Esophagus muscularis mucosa (tissue), 4 donors: ENCODE results near the gene HOXC10. TPM values are rescaled to one million over a fixed set of nuclear protein-coding genes. Genes with fewer than 3 reads are reported as not detected.

Source experiments
- DNase-seq: peaks from one replicate; pipeline ENCODE4 v3.0.0-alpha.2; 2017; ENCODE audit errors: extremely low spot score
- H3K27ac ChIP-seq, 4 donors: fragments of 200-600 bp; sonication (generic); replicated peaks in 1 of 4; 1 replicate in 3 of 4; 2 replicates in 1 of 4; pipeline ENCODE4 v1.5.1; 2016 to 2019; ENCODE audit warnings: mild to moderate bottlenecking in 1 of 4
- H3K27me3 ChIP-seq, 4 donors: fragments of 200-600 bp; sonication (generic); one replicate each; pipeline versions ENCODE4 v1.5.1 to v1.6.0; 2016 to 2019
- H3K36me3 ChIP-seq, 4 donors: fragments of 200-600 bp; sonication (generic); one replicate each; pipeline ENCODE4 v1.5.1; 2016 to 2019
- H3K4me1 ChIP-seq, 4 donors: fragments of 200-600 bp; sonication (generic); one replicate each; pipeline ENCODE4 v1.5.1; 2016 to 2019
- H3K4me3 ChIP-seq, 4 donors: fragments of 200-600 bp; sonication (generic); 1 replicate in 2 of 4; 2 replicates in 2 of 4; pipeline ENCODE4 v1.5.1; 2016 to 2019; ENCODE audit warnings: mild to moderate bottlenecking in 4 of 4, moderate library complexity in 1 of 4
- H3K9me3 ChIP-seq, 4 donors: fragments of 200-600 bp; sonication (generic); 1 replicate in 3 of 4; 2 replicates in 1 of 4; pipeline ENCODE4 v1.5.1; 2016 to 2019
- EP300 ChIP-seq: sonication (generic); formaldehyde crosslinking; IDR thresholded peaks from one replicate; pipeline ENCODE4 v1.6.1; 2017; ENCODE audit warnings: antibody characterized with exemption
- POLR2A ChIP-seq: fragments of 450-650 bp; IDR thresholded peaks from one replicate; pipeline ENCODE4 v1.6.1; 2017; ENCODE audit warnings: antibody characterized with exemption, moderate library complexity, mild to moderate bottlenecking, low read depth
- POLR2AphosphoS5 ChIP-seq, 2 donors: sonication (generic); formaldehyde crosslinking; IDR thresholded peaks; one replicate each; pipeline ENCODE4 v1.6.1; 2017; ENCODE audit warnings: antibody characterized with exemption in 2 of 2
- WGBS: methylation state at CpG from one replicate; pipeline ENCODE4 v1.1.5; 2018; 5-methylcytosine and 5-hydroxymethylcytosine counted together
- intact Hi-C: fragments of 100-400 bp; cut with DNase I; formaldehyde crosslinking; loops from one replicate; pipeline ENCODE4 v1.15.1; 2023
- total RNA-seq, 4 donors: library from RNA; depleted of rRNA; stranded (reverse); fragments of >200 nt; gene quantifications; one replicate each; pipeline versions ENCODE4 v1.1.0 to v1.2.1, GENCODE V29; 2016
- TF ChIP-seq, protein P1 (sequence below), 3 experiments: fragments of 200-600 bp in 2 of 3; fragments of 450-650 bp in 1 of 3; sonication (generic) in 2 of 3; IDR thresholded peaks; one replicate each; pipeline ENCODE4 v1.5.1; 2017 to 2019; ENCODE audit warnings: antibody characterized with exemption in 3 of 3, mild to moderate bottlenecking in 2 of 3, moderate library complexity in 1 of 3

The HOXC10 gene
- total RNA-seq, 4 donors from 2014 or later: not detected

DNA sequence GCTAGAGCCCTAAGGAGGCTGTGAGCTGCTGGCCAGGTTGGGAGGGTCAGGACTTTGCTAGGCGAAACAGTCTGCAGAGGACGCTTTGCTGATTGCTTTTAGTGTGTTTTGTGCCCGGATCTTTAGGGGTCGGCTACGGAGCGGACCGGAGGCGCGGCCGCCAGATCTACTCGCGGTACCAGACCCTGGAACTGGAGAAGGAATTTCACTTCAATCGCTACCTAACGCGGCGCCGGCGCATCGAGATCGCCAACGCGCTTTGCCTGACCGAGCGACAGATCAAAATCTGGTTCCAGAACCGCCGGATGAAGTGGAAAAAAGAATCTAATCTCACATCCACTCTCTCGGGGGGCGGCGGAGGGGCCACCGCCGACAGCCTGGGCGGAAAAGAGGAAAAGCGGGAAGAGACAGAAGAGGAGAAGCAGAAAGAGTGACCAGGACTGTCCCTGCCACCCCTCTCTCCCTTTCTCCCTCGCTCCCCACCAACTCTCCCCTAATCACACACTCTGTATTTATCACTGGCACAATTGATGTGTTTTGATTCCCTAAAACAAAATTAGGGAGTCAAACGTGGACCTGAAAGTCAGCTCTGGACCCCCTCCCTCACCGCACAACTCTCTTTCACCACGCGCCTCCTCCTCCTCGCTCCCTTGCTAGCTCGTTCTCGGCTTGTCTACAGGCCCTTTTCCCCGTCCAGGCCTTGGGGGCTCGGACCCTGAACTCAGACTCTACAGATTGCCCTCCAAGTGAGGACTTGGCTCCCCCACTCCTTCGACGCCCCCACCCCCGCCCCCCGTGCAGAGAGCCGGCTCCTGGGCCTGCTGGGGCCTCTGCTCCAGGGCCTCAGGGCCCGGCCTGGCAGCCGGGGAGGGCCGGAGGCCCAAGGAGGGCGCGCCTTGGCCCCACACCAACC lies 44.8 kb downstream of the HOXC10 start:
- Histone ChIP-seq H3K4me1 (peaks cover 14 to 45% (median 31%) of the 10 kb centered on the region in 4 donors), H3K27ac (no peak overlapping the region), H3K9me3 (no peaks in the 10 kb centered on the region), H3K27me3 (peaks cover 0 to 99% (median 55%) of the 10 kb centered on the region in 4 donors), H3K4me3 (peak overlapping the region in 2 of 4 donors; percentile 13 to 36), H3K36me3 (no peaks in the 10 kb centered on the region)
- TF ChIP-seq, protein P1, sequence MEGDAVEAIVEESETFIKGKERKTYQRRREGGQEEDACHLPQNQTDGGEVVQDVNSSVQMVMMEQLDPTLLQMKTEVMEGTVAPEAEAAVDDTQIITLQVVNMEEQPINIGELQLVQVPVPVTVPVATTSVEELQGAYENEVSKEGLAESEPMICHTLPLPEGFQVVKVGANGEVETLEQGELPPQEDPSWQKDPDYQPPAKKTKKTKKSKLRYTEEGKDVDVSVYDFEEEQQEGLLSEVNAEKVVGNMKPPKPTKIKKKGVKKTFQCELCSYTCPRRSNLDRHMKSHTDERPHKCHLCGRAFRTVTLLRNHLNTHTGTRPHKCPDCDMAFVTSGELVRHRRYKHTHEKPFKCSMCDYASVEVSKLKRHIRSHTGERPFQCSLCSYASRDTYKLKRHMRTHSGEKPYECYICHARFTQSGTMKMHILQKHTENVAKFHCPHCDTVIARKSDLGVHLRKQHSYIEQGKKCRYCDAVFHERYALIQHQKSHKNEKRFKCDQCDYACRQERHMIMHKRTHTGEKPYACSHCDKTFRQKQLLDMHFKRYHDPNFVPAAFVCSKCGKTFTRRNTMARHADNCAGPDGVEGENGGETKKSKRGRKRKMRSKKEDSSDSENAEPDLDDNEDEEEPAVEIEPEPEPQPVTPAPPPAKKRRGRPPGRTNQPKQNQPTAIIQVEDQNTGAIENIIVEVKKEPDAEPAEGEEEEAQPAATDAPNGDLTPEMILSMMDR (IDR thresholded peaks at IDR 0.05): no peak
- TF ChIP-seq POLR2AphosphoS5 (IDR thresholded peaks at IDR 0.05) (no peak), EP300 (no peak), POLR2A (no peak)
- intact Hi-C loops: loop anchor here (5.0 kb wide), 1 partner anchor 98 kb away; no protein-coding TSS in a partner anchor
- DNase-seq: no peak
- WGBS: 51% methylated on average over 37 of the region's 53 CpGs

DNA sequence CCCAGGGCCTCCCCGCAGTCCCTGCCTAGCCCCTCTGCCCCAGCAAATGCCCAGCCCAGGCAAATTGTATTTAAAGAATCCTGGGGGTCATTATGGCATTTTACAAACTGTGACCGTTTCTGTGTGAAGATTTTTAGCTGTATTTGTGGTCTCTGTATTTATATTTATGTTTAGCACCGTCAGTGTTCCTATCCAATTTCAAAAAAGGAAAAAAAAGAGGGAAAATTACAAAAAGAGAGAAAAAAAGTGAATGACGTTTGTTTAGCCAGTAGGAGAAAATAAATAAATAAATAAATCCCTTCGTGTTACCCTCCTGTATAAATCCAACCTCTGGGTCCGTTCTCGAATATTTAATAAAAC lies 45.5 kb downstream of the HOXC10 start:
- DNase-seq: no peak
- 73% methylated on average over 6 of the region's 7 CpGs for WGBS
- Histone ChIP-seq H3K27me3 (peaks cover 0 to 97% (median 51%) of the 10 kb centered on the region in 4 donors), H3K4me3 (no peak overlapping the region), H3K4me1 (peaks cover 14 to 45% (median 32%) of the 10 kb centered on the region in 4 donors), H3K9me3 (no peaks in the 10 kb centered on the region), H3K36me3 (no peaks in the 10 kb centered on the region), H3K27ac (no peak overlapping the region)
- no peak for TF ChIP-seq POLR2A
- no peak for TF ChIP-seq POLR2AphosphoS5 (IDR thresholded peaks at IDR 0.05)
- TF ChIP-seq EP300: no peak
- TF ChIP-seq, protein P1 (IDR thresholded peaks at IDR 0.05): no peak
- intact Hi-C loops: loop anchor here (5.0 kb wide), 1 partner anchor 97 kb away; no protein-coding TSS in a partner anchor

DNA sequence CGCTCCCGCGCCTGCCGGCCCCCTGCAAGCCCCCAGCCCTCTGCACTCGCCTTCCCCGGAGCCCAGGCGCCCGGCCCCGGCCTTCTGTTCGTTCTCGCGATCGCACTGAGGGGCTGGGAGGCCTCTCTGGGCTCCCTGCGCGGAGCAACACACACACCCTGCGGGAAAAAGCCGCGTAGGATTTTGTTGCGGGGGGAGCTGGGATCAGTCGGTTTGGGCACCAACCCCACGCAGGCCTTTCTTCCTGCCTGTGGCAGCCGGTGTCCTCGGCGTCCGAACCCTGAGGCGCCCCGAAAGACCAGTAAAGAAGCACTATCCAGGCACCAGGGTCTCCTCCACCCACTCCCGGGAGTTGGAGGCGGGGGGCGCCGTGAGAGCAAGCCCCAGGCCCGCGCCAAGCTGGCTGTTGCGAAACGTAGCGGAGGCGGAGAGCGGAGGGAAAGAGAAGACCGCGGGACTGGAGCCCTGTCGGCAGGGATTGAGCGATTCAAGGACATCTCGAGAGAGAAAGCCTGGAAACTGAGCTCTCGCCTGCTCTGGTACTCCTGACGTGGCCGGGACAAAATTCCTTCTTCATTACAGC lies 46.0 kb downstream of the HOXC10 start:
- Histone ChIP-seq H3K9me3 (no peaks in the 10 kb centered on the region), H3K36me3 (no peaks in the 10 kb centered on the region), H3K4me3 (peak overlapping the region in 2 of 4 donors; percentile 14 to 20), H3K27me3 (peaks cover 0 to 97% (median 45%) of the 10 kb centered on the region in 4 donors), H3K27ac (no peak overlapping the region), H3K4me1 (peaks cover 14 to 45% (median 32%) of the 10 kb centered on the region in 4 donors)
- DNase-seq: no peak
- WGBS: 50% methylated on average over 38 of the region's 46 CpGs
- TF ChIP-seq EP300 (no peak), POLR2A (no peak), POLR2AphosphoS5 (IDR thresholded peaks at IDR 0.05) (no peak)
- intact Hi-C loops: loop anchor here (5.0 kb wide), 1 partner anchor 96 kb away; no protein-coding TSS in a partner anchor

DNA sequence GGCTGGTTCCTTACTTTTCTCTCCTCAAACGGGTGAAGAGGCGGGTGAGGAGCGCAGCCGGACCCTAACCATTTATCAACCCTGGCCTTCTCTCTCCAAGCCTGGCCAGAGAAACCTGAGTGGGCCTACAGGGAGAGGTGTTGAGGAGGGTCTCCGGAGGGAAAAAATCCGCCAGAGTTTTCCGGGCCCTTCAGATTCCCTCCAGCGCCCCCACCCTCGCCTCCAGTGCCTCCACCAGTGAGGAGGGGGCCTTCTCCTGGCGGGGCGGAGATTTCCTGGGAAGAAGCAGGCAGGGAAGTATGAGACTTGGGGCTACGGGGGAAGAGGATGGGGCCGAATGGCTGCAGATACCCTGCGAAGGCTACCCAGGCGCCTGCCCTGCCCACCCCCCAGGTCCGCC lies 46.5 kb downstream of the HOXC10 start:
- 62% methylated on average over 15 of the region's 16 CpGs for WGBS
- H3K4me1 ChIP-seq: peaks cover 14 to 45% (median 33%) of the 10 kb centered on the region in 4 donors
- no peaks in the 10 kb centered on the region for H3K9me3 ChIP-seq
- no peaks in the 10 kb centered on the region for H3K36me3 ChIP-seq
- TF ChIP-seq POLR2A: no peak
- no peak for TF ChIP-seq POLR2AphosphoS5 (IDR thresholded peaks at IDR 0.05)
- TF ChIP-seq, protein P1 (IDR thresholded peaks at IDR 0.05): no peak
- no peak for TF ChIP-seq EP300
- DNase-seq: no peak
- peaks cover 0 to 94% (median 40%) of the 10 kb centered on the region in 4 donors for H3K27me3 ChIP-seq
- intact Hi-C loops: loop anchor here (5.0 kb wide), 1 partner anchor 96 kb away; no protein-coding TSS in a partner anchor
- H3K27ac ChIP-seq: no peak overlapping the region
- H3K4me3 ChIP-seq: peak overlapping the region in 1 of 4 donors; percentile 14
